DMS153 treated with DMSO at 0.1 percent for 48 hours (cell line): ENCODE measurements around the gene OAF.
"Not testable (repeated sequence)": the region's sequence is repeated elsewhere in the genome, so short reads cannot be mapped to it uniquely, and the experiment has no call there.

Experiments
- DNase-seq: peaks from one replicate; lab custom pipeline; 2025; ENCODE audit not compliant: unreplicated experiment; lab: John Stamatoyannopoulos, UW

OAF gene

GRCh38 chr11:120261931-120262330, 51.1 kb downstream of the OAF start:
- DNase-seq, result no peak

GRCh38 chr11:120267319-120267718, 56.5 kb downstream of the OAF start:
- no peak for DNase-seq

GRCh38 chr11:120268686-120269085, 57.9 kb downstream of the OAF start:
- DNase-seq, result no peak

- DNase-seq, result no peak
These were observed 59.6 kb downstream of the OAF start for GRCh38 chr11:120270386-120270785.

GRCh38 chr11:120271672-120272071, 60.8 kb downstream of the OAF start:
- DNase-seq, result no peak

- no peak for DNase-seq
These were observed 61.5 kb downstream of the OAF start for GRCh38 chr11:120272303-120272702.

GRCh38 chr11:120273432-120273831, 62.6 kb downstream of the OAF start:
- DNase-seq, result no peak

GRCh38 chr11:120273956-120274355, 63.1 kb downstream of the OAF start:
- not testable (repeated sequence) for DNase-seq

GRCh38 chr11:120279502-120279901, 68.7 kb downstream of the OAF start:
- no peak for DNase-seq
